Esophagus (tissue), 2 donors: Measurements from ENCODE around the gene KIFC1. TPM values are rescaled to one million over a fixed set of nuclear protein-coding genes. Genes with fewer than 3 reads are reported as not detected.

ENCODE experiments used
- H3K27ac ChIP-seq, 2 donors: one replicate each; pipeline ENCODE4 v1.5.1; 2013; ENCODE audit warnings: low read depth in 2 of 2, mild to moderate bottlenecking in 2 of 2, inconsistent platforms in 1 of 2, low read length in 1 of 2, moderate library complexity in 1 of 2
- H3K27me3 ChIP-seq, 2 donors: one replicate each; pipeline ENCODE4 v1.6.1; 2013; ENCODE audit warnings: low read length in 2 of 2, control low read depth in 1 of 2, mild to moderate bottlenecking in 1 of 2; ENCODE audit not compliant: insufficient read depth in 2 of 2, control insufficient read depth in 1 of 2
- H3K36me3 ChIP-seq, 2 donors: one replicate each; pipeline ENCODE4 v1.6.1; 2013; ENCODE audit warnings: low read length in 1 of 2; ENCODE audit not compliant: control insufficient read depth in 2 of 2, insufficient read depth in 2 of 2
- H3K4me1 ChIP-seq, 2 donors: one replicate each; pipeline ENCODE4 v1.6.1; 2013; ENCODE audit warnings: low read length in 1 of 2; ENCODE audit not compliant: control insufficient read depth in 2 of 2, insufficient read depth in 2 of 2
- H3K4me3 ChIP-seq, 2 donors: one replicate each; pipeline ENCODE4 v1.5.1; 2013; ENCODE audit warnings: low read length in 2 of 2, mild to moderate bottlenecking in 2 of 2, low read depth in 1 of 2, moderate library complexity in 1 of 2
- H3K9me3 ChIP-seq, 2 donors: one replicate each; pipeline ENCODE4 v1.6.1; 2013; ENCODE audit warnings: mild to moderate bottlenecking in 2 of 2, low read depth in 1 of 2, low read length in 1 of 2, moderate library complexity in 1 of 2; ENCODE audit not compliant: control insufficient read depth in 2 of 2, insufficient read depth in 1 of 2
- WGBS, 2 donors: extraction: QIAGEN DNeasy Blood & Tissue Kit; methylation state at CpG; one replicate each; pipeline ENCODE4 v1.1.7; 2013; 5-methylcytosine and 5-hydroxymethylcytosine counted together
- polyA plus RNA-seq, 2 donors: library from polyadenylated mRNA; stranded (reverse); fragments of 200-250 nt; gene quantifications; one replicate each; pipeline ENCODE4 v1.2.3, GENCODE V29; 2013
- donor health status: healthy with polysubstance abuse.
- donor health status: Bipolar disorder and iron deficiency.

Gene KIFC1
- polyA plus RNA-seq, 2 donors: 12.5 to 15.0 TPM

DNA sequence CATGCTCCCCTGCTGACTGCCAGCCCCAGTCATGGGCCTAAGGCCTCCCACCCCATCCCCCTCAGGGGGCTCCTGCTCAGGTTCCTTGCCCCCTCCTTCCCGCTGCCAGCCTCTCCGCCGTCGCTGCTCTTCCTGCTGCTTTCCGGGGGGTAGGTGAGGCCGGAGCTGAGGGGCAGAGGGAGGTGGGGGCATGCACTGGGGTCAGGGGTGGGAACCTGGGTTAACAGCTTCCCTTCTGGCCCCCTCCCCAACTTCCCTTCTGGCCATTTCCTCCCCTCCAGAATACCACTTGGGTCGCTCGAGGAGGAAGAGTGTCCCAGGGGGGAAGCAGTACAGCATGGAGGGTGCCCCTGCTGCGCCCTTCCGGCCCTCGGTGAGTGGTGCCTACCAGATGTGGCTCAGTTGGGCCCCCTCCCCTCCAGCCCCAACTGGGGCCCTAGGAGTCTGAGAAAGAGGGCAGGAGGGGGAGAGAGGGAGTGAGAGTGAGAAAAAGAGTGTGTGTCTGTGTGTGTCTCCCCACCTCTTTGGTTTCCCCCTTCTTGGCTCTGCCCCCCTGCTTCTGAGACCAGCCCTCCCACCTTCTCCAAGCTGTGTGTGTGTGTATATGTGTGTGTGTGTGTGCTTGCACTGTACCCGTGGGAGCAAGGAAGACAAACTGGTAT lies 40.4 kb downstream of the KIFC1 start:
- 56 to 63% methylated on average over 10 to 12 of the region's 12 CpGs for WGBS, 2 donors

DNA sequence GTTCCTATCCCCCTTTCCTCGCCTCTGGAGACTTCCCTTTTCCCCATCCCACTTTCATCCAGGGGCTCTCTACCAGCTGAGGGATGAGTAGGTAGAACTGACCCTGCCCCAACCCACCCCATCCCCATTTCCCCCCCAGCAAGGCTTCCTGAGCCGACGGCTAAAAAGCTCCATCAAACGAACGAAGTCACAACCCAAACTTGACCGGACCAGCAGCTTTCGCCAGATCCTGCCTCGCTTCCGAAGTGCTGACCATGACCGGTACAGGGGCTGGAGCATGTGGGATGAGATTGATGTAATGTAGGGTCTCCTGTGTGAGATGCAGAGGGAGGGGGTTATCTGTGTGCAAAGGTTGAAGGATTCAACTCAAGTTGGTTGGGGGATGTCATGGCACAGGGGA lies 40.9 kb downstream of the KIFC1 start:
- Histone ChIP-seq H3K27ac (no peak overlapping the region), H3K4me3 (no peak overlapping the region), H3K4me1 (peaks cover 0 to 14% of the 10 kb centered on the region in 2 donors), H3K27me3 (no peaks in the 10 kb centered on the region), H3K9me3 (no peaks in the 10 kb centered on the region), H3K36me3 (peaks cover 6 to 12% of the 10 kb centered on the region in 2 donors)
- 77 to 79% methylated on average over 10 of the region's 10 CpGs for WGBS, 2 donors

More for the DNA sequence above, 40.4 kb downstream of the KIFC1 start:
- no peaks in the 10 kb centered on the region for H3K27me3 ChIP-seq
- no peak overlapping the region for H3K27ac ChIP-seq
- H3K4me3 ChIP-seq: no peak overlapping the region
- H3K4me1 ChIP-seq: peaks cover 2 to 14% of the 10 kb centered on the region in 2 donors
- no peaks in the 10 kb centered on the region for H3K9me3 ChIP-seq
- H3K36me3 ChIP-seq: peaks cover 6 to 8% of the 10 kb centered on the region in 2 donors

DNA sequence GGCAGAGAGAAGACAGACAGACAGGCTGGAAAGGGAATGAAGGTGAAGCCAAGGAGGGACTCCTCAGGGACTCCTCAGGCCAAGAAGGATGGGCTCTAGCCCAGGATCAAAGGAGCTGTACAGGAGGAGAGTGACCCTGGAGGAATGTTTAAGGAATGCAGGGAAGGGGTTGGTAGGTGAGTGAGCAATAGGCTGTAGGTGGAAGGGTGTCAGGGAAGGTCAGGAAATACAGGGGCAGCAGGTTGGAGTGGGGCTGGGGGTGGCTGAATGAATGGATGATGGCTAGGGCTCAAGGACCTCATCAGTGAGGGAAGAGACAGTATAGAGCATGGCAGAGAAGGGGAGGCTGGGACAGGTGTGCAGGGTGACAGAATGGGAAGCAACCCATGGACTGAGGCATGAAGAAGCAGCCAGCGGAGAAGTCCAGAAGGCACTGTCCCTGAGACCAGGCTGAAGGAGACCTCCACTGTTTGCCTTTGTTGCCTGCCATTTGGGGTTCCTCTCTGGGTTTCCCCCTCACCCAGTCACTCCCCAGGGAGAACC lies 41.4 kb downstream of the KIFC1 start:
- H3K9me3 ChIP-seq: no peaks in the 10 kb centered on the region
- WGBS, 2 donors: 92 to 100% methylated on average over 1 of the region's 1 CpG
- peaks cover 0 to 14% of the 10 kb centered on the region in 2 donors for H3K4me1 ChIP-seq
- peaks cover 6 to 16% of the 10 kb centered on the region in 2 donors for H3K36me3 ChIP-seq
- peak overlapping the region in 1 of 2 donors; percentile 18 for H3K27ac ChIP-seq
- no peaks in the 10 kb centered on the region for H3K27me3 ChIP-seq
- H3K4me3 ChIP-seq: no peak overlapping the region

DNA sequence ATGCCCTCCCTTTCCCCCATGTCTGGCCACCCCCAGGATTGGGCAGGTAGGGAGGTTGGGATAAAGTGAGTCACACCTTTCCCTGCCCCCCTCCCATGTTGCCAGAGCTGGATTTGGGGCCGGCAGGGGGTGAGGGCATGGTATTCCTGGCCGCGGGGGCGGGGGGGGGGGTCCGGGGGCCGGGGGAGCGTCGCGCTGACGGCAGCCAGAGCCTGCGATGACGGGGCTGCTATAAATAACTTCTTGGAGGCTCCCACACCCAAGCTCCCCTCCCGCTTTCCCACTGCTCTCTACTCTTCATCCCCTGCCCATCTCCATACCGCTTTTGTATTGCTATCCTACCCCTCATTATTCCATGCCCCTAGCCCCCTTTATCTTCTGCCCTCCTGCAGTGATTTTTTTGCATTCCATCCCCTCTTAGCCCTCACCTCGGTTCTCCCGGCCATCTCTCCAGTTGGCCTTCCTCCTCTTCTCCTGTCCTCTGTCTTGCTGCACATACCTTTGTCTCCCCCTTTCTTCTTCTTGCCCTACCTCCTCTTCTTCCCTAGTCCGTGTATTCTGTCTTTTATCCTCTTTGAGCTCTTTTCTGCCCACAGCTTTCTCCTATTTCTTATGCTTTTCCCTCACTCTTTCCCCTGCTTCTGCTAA lies 42.0 kb downstream of the KIFC1 start:
- Histone ChIP-seq H3K27me3 (no peaks in the 10 kb centered on the region), H3K27ac (no peak overlapping the region), H3K36me3 (peaks cover 6 to 20% of the 10 kb centered on the region in 2 donors), H3K9me3 (no peaks in the 10 kb centered on the region), H3K4me3 (no peak overlapping the region), H3K4me1 (peaks cover 0 to 8% of the 10 kb centered on the region in 2 donors)
- 49 to 60% methylated on average over 8 to 16 of the region's 17 CpGs for WGBS, 2 donors

DNA sequence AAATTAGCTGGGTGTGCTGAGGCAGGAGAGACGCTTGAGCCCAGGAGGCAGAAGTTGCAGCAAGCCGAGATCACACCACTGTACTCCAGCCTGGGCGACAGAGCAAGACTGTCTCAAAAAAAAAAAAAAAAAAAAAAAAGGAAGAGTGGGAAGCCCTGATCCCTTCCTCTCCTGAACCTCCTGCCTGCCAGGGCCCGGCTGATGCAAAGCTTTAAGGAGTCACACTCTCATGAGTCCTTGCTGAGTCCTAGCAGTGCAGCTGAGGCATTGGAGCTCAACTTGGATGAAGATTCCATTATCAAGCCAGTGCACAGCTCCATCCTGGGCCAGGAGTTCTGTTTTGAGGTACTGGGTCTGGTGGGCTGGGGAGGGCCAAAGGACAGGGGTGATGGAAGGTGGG lies 43.3 kb downstream of the KIFC1 start:
- no peaks in the 10 kb centered on the region for H3K4me1 ChIP-seq
- no peak overlapping the region for H3K4me3 ChIP-seq
- peaks cover 6 to 20% of the 10 kb centered on the region in 2 donors for H3K36me3 ChIP-seq
- no peak overlapping the region for H3K27ac ChIP-seq
- H3K27me3 ChIP-seq: no peaks in the 10 kb centered on the region
- WGBS, 2 donors: 90 to 94% methylated on average over 4 of the region's 4 CpGs
- no peaks in the 10 kb centered on the region for H3K9me3 ChIP-seq

DNA sequence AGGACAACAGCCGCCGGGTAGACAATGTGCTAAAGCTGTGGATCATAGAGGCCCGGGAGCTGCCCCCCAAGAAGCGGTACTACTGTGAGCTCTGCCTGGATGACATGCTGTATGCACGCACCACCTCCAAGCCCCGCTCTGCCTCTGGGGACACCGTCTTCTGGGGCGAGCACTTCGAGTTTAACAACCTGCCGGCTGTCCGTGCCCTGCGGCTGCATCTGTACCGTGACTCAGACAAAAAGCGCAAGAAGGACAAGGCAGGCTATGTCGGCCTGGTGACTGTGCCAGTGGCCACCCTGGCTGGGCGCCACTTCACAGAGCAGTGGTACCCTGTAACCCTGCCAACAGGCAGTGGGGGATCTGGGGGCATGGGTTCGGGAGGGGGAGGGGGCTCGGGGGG lies 46.0 kb downstream of the KIFC1 start:
- no peaks in the 10 kb centered on the region for H3K9me3 ChIP-seq
- H3K4me1 ChIP-seq: no peaks in the 10 kb centered on the region
- H3K4me3 ChIP-seq: no peak overlapping the region
- no peaks in the 10 kb centered on the region for H3K27me3 ChIP-seq
- 92 to 93% methylated on average over 18 of the region's 18 CpGs for WGBS, 2 donors
- H3K36me3 ChIP-seq: peaks cover 4 to 36% of the 10 kb centered on the region in 2 donors
- no peak overlapping the region for H3K27ac ChIP-seq

DNA sequence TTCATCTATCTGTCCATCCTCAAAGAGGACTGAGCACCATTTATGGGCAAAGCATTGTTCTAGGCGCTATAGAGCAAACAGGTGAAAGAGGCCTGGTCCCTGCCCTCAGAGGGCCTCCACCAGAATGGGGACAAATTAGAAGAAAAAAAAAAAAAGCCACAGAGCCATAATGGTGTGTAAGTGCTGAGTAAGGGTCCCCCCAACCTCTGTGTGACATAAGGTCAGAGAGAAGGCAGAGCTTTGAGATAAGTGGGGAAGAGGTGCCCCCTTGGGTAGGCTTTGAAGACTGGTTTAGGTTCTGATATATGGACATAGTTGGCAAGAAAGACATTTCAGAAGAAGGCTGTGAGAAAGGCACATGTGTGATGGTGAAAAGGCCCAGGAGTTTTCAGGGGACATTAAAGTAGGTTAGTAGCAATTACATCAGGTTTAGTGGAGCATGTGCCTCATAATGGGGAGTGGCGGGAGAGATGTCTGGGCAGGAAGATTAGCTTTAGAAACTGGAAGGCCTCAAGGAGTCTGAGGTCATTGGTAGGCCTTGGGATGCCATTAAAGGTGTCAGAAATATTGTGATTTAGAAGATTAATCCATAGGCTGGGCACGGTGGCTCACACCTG lies 47.5 kb downstream of the KIFC1 start:
- H3K27me3 ChIP-seq: no peaks in the 10 kb centered on the region
- 89 to 97% methylated on average over 3 of the region's 3 CpGs for WGBS, 2 donors
- no peak overlapping the region for H3K4me3 ChIP-seq
- no peak overlapping the region for H3K27ac ChIP-seq
- no peaks in the 10 kb centered on the region for H3K9me3 ChIP-seq
- no peaks in the 10 kb centered on the region for H3K4me1 ChIP-seq
- peaks cover 4 to 42% of the 10 kb centered on the region in 2 donors for H3K36me3 ChIP-seq

DNA sequence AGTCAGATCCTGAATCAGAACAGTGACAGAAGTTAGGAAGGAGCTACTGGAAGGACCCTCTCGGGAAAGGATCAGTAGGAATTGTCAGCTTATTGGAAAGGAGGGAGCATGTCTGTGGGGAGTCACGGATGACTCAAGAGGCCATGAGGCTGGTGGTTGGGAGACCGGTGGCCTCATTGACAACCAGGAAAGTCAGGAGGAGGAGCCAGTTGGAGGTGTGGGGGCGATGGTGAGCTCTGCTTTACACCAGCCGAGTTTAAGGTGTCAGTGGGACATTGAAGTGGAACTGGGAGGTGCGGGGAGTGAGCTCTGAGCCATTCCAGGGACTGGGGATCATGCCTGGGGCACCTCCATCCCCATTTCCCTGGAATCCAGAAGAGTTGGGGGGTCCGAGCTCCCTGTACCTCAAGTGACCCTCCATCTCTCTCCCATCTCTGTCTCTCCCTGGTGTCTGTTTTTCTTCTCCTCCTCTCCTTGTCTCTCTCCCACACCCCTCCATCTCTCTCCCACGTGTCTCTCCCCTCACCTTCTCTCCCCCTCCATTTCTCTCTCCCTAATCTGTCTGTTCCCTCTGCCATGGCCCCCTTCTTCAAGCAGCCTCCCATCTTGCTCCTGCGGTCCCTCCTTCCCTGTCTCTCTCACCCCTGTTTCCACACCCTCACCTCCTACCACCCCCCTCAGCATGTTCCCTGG lies 48.5 kb downstream of the KIFC1 start:
- Histone ChIP-seq H3K27me3 (no peaks in the 10 kb centered on the region), H3K9me3 (no peaks in the 10 kb centered on the region), H3K27ac (no peak overlapping the region), H3K36me3 (peaks cover 4 to 44% of the 10 kb centered on the region in 2 donors), H3K4me3 (no peak overlapping the region), H3K4me1 (no peaks in the 10 kb centered on the region)
- WGBS, 2 donors: 77 to 80% methylated on average over 9 of the region's 9 CpGs

DNA sequence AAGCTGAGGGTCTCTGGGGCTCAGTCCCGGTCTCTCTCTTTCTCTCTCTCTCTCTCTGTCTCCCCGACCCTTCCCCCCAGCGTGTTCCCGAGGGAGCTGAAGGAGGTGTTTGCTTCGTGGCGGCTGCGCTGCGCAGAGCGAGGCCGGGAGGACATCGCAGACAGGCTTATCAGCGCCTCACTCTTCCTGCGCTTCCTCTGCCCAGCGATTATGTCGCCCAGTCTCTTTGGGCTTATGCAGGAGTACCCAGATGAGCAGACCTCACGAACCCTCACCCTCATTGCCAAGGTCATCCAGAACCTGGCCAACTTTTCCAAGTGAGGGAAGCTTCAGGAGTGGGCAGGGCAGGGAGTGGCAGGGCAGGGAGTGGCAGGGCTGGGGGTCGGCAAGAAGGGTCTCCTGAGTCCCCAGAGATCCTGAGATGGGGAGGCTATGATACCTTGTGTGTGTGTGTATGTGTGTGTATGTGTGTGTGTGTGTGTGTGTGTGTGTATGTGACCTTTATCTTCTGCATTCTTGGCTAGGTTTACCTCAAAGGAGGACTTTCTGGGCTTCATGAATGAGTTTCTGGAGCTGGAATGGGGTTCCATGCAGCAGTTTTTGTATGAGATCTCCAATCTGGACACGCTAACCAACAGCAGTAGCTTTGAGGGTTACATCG lies 49.2 kb downstream of the KIFC1 start:
- Histone ChIP-seq H3K9me3 (no peaks in the 10 kb centered on the region), H3K36me3 (peaks cover 0 to 40% of the 10 kb centered on the region in 2 donors), H3K27me3 (no peaks in the 10 kb centered on the region), H3K4me3 (no peak overlapping the region), H3K4me1 (no peaks in the 10 kb centered on the region), H3K27ac (no peak overlapping the region)
- 83 to 84% methylated on average over 19 of the region's 19 CpGs for WGBS, 2 donors
